ENCODE measurements around the gene SORCS2.

Gene SORCS2

GRCh38 chr4:7662507-7662846 lies 470.1 kb downstream of the SORCS2 start:
- no peak for DNase-seq

DNA sequence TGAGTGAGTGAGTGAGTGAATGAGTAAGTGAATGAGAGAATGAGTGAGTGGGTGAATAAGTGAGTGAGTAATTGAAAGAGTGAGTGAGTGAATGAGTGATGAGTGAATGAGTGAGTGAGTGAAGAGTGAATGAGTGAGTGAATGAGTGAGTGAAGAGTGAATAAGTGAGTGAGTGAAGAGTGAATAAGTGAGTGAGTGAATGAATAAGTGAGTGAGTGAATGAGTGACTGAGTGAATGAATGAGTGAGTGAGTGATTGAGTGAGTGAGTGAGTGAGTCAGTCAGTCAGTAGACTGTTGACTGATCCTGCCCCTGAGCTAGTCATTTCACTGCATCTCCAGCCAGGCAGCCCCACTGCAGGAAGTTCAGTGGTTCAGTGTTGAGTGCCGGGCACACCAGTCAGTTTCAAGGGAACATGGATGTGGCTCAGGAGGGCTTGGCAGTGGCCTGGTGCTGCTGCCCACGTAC lies 470.8 kb downstream of the SORCS2 start:
- DNase-seq: no peak

DNA sequence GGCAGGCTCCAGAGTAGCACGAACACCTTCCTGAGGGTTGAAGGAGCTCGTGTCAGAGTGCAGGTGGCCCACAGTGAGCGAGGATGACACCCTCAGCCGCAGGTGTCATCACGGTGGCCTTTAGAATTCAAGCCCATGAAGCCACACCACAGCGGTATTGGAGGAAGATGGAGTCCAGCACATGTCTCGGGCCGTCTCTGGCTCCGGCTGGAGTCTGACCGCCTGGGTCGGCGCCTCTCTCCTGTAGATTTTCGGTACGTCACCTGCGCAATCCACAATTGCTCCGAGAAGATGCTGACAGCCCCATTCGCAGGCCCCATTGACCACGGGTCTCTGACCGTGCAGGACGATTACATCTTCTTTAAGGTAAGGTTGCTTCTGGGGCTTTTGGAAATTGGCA lies 471.8 kb downstream of the SORCS2 start:
- no peak for DNase-seq

DNA sequence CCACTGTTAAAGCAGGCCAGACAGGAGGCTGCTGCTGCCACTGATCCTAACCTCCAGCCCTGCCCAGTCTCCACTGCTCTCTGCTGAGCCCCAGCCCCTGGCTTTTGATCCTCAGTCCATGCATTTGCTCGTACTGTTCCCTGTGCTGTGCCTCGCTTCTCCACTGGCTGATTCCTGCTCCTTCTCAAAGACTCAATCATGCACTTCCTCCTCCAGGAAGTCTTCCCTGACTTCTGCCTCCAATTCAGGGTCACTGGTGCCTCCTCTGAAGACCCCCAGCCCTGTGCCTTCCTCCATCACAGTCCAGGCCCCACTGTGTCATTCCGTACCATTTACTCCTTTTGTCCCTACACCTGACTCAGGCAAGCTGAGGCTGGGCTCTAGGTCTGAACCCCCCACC lies 473.0 kb downstream of the SORCS2 start:
- no peak for DNase-seq

GRCh38 chr4:7666011-7666410 lies 473.7 kb downstream of the SORCS2 start:
- DNase-seq: no peak

- no peak for DNase-seq
Measured at GRCh38 chr4:7666744-7667143, 474.4 kb downstream of the SORCS2 start.

GRCh38 chr4:7668271-7668670 lies 475.9 kb downstream of the SORCS2 start:
- no peak for DNase-seq

GRCh38 chr4:7668826-7669225 lies 476.5 kb downstream of the SORCS2 start:
- DNase-seq: no peak

DNA sequence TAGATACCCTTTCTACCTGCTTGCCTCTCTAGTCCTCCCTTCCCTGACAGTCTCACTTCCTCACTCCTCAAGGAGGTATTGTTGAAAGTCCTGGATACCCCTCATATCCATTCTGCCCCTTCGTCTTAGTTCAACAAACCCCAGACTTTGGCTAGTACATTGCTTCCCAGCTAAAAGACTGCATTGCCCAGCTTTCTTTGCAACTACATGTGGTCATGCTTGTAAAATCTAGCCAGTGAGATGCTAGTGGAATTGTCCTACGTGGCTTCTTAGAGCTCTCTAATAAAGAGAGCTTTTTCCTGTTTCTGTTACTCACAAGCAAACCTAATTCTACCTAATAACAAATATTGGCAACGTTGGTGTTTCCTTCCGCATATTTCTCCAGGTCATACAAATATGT lies 480.3 kb downstream of the SORCS2 start:
- DNase-seq: no peak

DNA sequence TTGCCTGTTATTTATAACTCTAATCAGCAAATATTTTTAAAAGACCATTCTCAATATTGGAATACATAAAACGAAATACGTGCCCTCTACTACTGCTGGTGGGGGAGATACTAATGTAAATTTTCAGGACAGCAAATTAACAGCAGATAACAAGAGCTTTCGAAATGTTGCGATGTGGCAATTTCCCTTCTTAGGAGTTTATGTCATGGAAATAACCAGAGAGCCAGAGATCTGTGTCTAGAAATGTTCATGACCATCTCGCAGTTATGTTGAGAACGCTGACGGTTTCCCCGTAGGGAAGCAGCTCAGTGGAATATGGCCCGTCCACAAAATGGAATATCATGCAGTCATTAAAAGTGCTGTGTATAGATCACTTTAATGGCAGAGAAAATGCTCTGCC lies 480.8 kb downstream of the SORCS2 start:
- DNase-seq: no peak

- no peak for DNase-seq
Measured at GRCh38 chr4:7674706-7675105, 482.4 kb downstream of the SORCS2 start.

DNA sequence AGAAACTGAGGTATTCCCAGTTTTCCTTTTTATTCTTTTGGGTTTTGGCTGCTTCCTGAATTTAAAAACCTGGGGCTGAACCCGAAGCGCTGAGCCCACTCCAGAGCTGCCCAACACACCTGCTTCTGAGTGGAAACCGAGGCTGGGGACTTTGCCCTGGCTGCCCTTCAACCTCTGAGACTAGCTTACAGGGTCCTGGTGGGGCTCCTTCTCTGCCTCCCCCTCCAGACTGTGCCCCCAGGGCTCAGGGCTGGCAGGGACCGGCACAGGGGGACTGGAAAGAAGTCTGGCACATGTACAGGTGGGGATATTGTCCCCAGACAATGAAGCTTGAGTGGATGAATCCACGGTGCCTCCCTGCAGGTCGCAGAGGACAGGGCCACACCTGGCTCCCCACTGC lies 482.8 kb downstream of the SORCS2 start:
- DNase-seq: no peak

DNA sequence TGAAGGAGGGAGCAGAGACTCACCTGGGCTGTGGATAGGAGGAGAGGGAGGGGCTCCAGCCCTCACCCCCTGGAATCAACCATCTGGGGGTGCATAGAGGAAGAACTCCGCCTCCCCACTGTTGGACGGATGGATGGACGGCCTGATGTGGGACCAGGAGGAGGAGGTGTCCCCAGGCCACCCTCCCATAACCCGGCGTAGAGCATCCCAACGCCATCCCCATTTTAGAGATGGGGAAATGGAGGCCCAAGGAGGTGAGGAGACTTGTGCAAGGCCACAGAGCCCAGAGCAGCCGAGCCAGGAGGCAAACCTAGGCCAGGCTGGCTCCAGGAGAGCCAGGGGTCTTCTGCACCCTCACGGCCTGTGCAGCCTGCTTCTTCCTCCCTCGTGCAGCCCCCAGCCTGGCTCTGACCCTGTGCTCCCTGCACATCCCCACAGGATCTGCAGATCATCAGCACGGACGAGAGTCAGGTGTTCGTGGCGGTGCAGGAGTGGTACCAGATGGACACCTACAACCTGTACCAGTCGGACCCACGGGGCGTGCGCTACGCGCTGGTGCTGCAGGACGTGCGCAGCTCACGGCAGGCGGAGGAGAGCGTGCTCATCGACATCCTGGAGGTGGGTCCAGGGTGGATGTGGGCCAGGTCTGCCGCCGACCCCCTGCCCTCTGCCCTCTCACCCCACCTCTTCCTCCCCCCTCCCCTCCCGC lies 483.4 kb downstream of the SORCS2 start:
- DNase-seq: no peak

GRCh38 chr4:7676398-7676922 lies 484.1 kb downstream of the SORCS2 start:
- DNase-seq: no peak

- no peak for DNase-seq
Measured at GRCh38 chr4:7677086-7677485, 484.7 kb downstream of the SORCS2 start.

DNA sequence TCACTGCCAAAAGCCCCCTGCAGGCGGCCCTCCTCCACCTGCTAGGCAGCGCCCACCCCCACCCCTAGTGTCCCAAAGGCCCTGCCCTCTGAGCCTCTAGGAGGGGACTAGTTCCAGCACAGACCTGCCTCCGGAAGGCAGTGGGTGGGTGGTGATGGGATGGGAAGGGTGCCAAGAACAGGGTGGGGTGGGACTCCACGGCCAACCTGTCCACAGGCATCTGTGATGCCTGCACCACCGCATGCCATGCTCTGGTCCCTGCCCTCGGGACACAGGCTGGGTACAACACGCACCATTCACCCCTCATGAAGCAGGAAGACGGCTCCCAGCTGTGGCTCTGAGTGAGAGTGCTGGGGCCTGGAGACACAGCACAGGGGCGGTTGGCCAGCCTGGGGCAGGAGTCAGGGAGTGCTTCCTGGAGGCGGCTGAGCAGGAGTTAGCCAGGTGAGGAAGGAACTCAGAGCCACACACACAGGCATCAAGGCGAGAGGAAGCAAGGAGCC lies 485.5 kb downstream of the SORCS2 start:
- DNase-seq: no peak

DNA sequence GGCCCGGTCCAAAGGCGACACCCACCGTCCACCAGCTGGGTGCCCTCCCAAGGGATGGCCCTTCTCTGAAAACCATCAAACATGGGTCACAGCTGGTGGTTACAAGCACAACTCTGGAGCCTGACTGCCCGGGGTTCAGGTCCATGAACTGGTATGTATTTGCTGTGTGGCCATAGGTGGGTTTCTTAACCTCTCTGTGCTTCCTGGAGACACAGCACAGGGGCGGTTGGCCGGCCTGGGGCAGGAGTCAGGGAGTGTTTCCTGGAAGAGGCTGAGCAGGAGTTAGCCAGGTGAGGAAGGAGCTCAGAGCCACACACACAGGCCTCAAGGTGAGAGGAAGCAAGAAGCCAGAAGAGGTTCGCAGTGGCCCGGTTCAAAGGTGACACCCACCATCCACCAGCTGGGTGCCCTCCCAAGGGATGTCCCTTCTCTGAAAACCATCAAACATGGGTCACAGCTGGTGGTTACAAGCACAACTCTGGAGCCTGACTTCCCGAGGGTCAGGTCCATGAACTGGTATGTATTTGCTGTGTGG lies 486.0 kb downstream of the SORCS2 start:
- DNase-seq: no peak

DNA sequence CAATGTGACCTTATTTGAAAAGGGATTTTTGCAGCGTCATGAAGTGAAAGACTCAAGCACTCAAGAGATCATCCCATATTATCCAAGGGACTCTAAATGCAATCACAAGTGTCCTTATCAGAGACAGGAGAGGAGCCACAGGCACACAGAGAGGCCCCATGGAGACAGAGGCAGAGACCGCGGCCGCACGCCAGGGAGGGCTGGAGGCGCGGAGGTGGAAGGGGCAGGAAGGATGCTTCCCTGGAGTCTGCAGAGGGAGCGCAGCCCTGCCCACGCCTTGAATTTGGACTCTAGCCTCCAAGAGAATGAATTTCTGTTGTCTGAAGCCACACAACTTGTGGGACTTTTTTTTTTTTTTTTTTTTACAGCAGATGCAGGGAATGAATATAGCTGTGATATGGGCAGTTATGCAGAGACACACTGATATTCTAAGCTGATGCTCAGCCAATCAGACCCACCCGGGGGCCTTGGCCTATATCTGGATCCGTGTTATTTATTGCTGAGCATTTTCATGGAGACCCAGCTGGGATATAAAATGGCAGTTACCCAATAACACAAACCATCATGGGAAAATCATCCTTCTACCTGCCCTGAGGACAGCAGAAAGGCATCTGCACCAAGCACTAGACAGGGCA lies 487.2 kb downstream of the SORCS2 start:
- no peak for DNase-seq

DNA sequence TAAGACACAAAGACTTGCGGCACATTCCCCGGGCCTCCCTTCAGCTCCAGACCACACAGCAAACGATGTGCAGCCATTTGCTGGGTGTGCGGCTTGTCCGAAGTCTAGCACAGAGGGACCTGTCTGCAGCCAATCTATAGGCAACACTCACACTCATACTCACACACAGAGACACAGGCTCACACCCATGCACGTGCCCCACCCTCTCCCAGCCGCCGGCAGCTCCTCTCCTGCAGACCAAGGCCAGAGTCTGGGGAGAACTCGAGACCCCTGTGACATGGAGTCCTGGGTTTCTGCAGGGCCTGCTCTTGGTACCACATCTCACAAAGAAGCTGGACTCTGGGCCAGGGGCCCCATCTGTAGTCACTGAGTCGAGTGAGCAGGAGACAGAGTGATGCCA lies 487.8 kb downstream of the SORCS2 start:
- no peak for DNase-seq

DNA sequence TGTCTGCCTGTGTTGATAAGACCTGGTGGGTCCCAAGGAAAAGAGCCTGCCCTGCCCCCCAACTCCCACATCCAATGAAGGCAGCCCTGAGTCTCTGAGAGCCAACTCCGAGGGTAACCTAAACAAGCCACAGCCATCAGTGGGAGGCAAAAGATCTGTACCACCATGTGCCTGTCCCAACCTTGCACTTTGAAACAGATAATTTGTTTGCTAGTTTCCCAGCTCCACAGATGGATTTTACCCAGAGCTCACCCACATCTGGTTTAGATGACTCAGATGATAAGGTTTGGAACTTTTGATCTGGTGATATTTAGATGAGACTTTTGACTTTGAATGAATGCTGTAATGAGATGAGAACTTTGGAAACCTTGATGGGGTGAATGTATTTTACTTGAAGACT lies 488.4 kb downstream of the SORCS2 start:
- DNase-seq: no peak

DNA sequence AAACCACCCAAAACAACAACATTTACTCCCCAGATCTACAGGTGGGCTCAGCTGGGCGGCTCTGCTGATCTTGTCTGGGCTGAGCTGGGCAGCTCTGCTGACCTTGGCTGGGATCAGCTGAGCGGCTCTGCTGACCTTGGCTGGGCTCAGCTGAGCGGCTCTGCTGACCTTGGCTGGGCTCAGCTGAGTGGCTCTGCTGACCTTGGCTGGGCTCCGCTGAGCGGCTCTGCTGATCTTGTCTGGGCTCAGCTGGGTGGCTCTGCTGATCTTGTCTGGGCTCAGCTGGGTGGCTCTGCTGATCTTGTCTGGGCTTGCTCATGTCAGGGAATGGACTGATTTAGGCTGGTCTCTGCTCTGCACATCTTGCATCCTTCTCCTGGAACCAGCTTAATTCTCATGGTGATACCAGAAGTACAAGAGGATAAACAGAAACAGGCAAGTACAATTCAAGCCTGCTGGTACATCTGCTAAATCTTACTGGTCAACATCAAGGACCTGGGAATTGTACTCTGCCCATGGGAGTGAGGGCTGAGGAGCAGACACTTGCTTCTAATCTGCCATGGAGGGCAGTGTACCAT lies 490.9 kb downstream of the SORCS2 start:
- no peak for DNase-seq

DNA sequence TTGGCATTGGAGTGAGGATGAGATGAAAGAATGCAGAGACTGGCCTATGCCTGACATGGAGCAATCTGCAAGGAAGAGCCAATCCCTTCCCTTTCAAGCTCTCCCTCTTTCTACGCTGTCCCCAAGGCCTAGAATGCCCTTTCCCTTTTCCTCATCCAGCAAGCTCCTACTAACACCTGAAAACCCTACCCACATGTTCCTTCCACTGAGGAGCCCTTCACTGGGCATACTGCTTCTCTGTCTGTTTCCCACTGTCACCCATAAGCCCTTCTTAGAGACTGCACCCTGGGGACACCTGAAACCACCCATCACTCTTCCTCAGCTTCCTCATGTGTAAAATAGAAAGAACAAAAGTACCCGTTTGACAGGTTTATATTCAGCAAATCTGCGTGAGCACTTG lies 492.0 kb downstream of the SORCS2 start:
- DNase-seq: no peak

- no peak for DNase-seq
Measured at GRCh38 chr4:7686070-7686870, 493.9 kb downstream of the SORCS2 start.

Data from NCI-H2107 (cell line).